NCI-H1048 (cell line): ENCODE measurements around the gene PKDCC.
A peak's percentile ranks its signal among the peaks of the same experiment; 100 is the strongest.
"Not testable (repeated sequence)": the region's sequence is repeated elsewhere in the genome, so short reads cannot be mapped to it uniquely, and the experiment has no call there.

Experiments
- DNase-seq: peaks from one replicate; lab custom pipeline; 2025; lab: John Stamatoyannopoulos, UW

The PKDCC gene

GRCh38 chr2:42065753-42066152 is 17.9 kb downstream of the PKDCC start:
- not testable (repeated sequence) for DNase-seq

GRCh38 chr2:42067001-42067400 is 19.2 kb downstream of the PKDCC start:
- DNase-seq, result not testable (repeated sequence)

- no peak for DNase-seq
These were observed 19.7 kb downstream of the PKDCC start for GRCh38 chr2:42067521-42067920.

- DNase-seq, result no peak
These were observed 20.9 kb downstream of the PKDCC start for GRCh38 chr2:42068571-42069178.

- DNase-seq, result no peak
These were observed 21.7 kb downstream of the PKDCC start for GRCh38 chr2:42069568-42069967.

- no peak for DNase-seq
These were observed 24.0 kb downstream of the PKDCC start for GRCh38 chr2:42071791-42072190.

GRCh38 chr2:42072349-42073118 is 24.7 kb downstream of the PKDCC start:
- DNase-seq, result no peak

GRCh38 chr2:42073739-42074503 is 26.1 kb downstream of the PKDCC start:
- no peak for DNase-seq

GRCh38 chr2:42074661-42075060 is 26.8 kb downstream of the PKDCC start:
- DNase-seq, result no peak

GRCh38 chr2:42076357-42077225 is 28.8 kb downstream of the PKDCC start:
- no peak for DNase-seq

GRCh38 chr2:42077343-42077742 is 29.5 kb downstream of the PKDCC start:
- no peak for DNase-seq

GRCh38 chr2:42079737-42080287 is 32.0 kb downstream of the PKDCC start:
- DNase-seq, result no peak

GRCh38 chr2:42081151-42081550 is 33.3 kb downstream of the PKDCC start:
- not testable (repeated sequence) for DNase-seq

GRCh38 chr2:42082016-42082415 is 34.2 kb downstream of the PKDCC start:
- DNase-seq, result no peak

GRCh38 chr2:42084231-42084671 is 36.4 kb downstream of the PKDCC start:
- DNase-seq, result no peak

GRCh38 chr2:42085070-42085469 is 37.2 kb downstream of the PKDCC start:
- DNase-seq, result not testable (repeated sequence)

- DNase-seq, result no peak
These were observed 38.1 kb downstream of the PKDCC start for GRCh38 chr2:42085706-42086487.

GRCh38 chr2:42086500-42086953 is 38.7 kb downstream of the PKDCC start:
- peak; percentile 8 for DNase-seq

- DNase-seq, result no peak
These were observed 39.5 kb downstream of the PKDCC start for GRCh38 chr2:42087137-42087856.

- DNase-seq, result no peak
These were observed 40.0 kb downstream of the PKDCC start for GRCh38 chr2:42087857-42088195.
